Left lung (tissue), 14 donors: ENCODE measurements around the gene KXD1. TPM values are rescaled to one million over a fixed set of nuclear protein-coding genes. Genes with fewer than 3 reads are reported as not detected.

Experiments used
- ATAC-seq: fragments of 200-7000 bp; cut with Tn5 transposase; one replicate; pipeline ENCODE4 v1.9.1; 2020; ENCODE audit warnings: moderate library complexity
- DNase-seq, 4 donors: peaks; one replicate each; pipeline ENCODE4 v3.0.0-alpha.2; 2013 to 2020
- H3K27ac ChIP-seq, 2 donors: fragments of 200-600 bp; sonication (generic) in 1 of 2; one replicate each; pipeline versions ENCODE4 v1.5.0 to v1.8.0; 2020 to 2021
- H3K27me3 ChIP-seq, 2 donors: fragments of 200-600 bp; sonication (generic) in 1 of 2; one replicate each; pipeline versions ENCODE4 v1.5.0 to v1.8.0; 2020 to 2021
- H3K36me3 ChIP-seq, 2 donors: fragments of 200-600 bp; sonication (generic) in 1 of 2; one replicate each; pipeline versions ENCODE4 v1.5.0 to v1.8.0; 2020 to 2021
- H3K4me1 ChIP-seq, 2 donors: fragments of 200-600 bp; one replicate each; pipeline ENCODE4 v1.8.0; 2021
- H3K4me3 ChIP-seq, 2 donors: fragments of 200-600 bp; sonication (generic) in 1 of 2; one replicate each; pipeline versions ENCODE4 v1.5.0 to v1.8.0; 2020 to 2021; ENCODE audit warnings: mild to moderate bottlenecking in 1 of 2
- H3K9me3 ChIP-seq, 2 donors: fragments of 200-600 bp; sonication (generic) in 1 of 2; one replicate each; pipeline versions ENCODE4 v1.5.0 to v1.8.0; 2020 to 2021
- CTCF ChIP-seq, 2 donors: fragments of 200-600 bp; sonication (generic) in 1 of 2; IDR thresholded peaks; one replicate each; pipeline versions ENCODE4 v1.5.0 to v1.8.0; 2021; ENCODE audit warnings: antibody characterized with exemption in 2 of 2
- intact Hi-C, 2 donors: fragments of 100-400 bp; cut with DNase I; formaldehyde crosslinking; loops; one replicate each; pipeline versions ENCODE4 v1.11.2 to v1.14.2; 2022
- long read RNA-seq, 12 donors: library from polyadenylated mRNA in 2 of 12; unstranded in 2 of 12; transcript quantifications; one replicate each; pipeline ENCODE4 v2.0.0 and lab custom pipeline, GENCODE V29; 2019 to 2026
- polyA plus RNA-seq, 6 donors: library from polyadenylated mRNA; unstranded; fragments of 120-200 nt; gene quantifications; one replicate each; pipeline ENCODE4 v1.2.1, GENCODE V29; 2013; ENCODE audit not compliant: insufficient read length in 6 of 6
- total RNA-seq, 2 donors: library from RNA; stranded (reverse); fragmentation: NEBNext Ultra II Directional; extraction: Animal tissue kit (Norgen Biotek cat#: 25700); gene quantifications; one replicate each; pipeline ENCODE4 v1.2.1, GENCODE V29; 2021
- donor health status: DM: no; HTN: yes; CAD: no.
- donor health status: DM: no; HTN: no; CAD: no.

Gene KXD1
- total RNA-seq (10 to 100 TPM; 68.9 to 86.2 TPM), polyA plus RNA-seq (10 to 100 TPM; 65.6 to 79.7 (median 70.3) TPM)
- long read RNA-seq, donor 1, transcript KXD1-201 (5 exons, 1,426 nt) = major isoform, 35 of 79 reads
- long read RNA-seq, donor 1, transcript KXD1-205 (4 exons, 686 nt) = minor isoform, 5 of 79 reads
- long read RNA-seq, donor 1, partial matches to known transcripts = 37 of 79 reads
- long read RNA-seq, donor 1, other reads (novel, unspliced or antisense) = 0 of 79 reads
- long read RNA-seq, donor 2, transcript KXD1-205 (4 exons, 686 nt) = minor isoform, 6 of 435 reads
- long read RNA-seq, donor 2, transcript KXD1-201 (5 exons, 1,426 nt) = major isoform, 18 of 435 reads
- long read RNA-seq, donor 2, partial matches to known transcripts = 282 of 435 reads
- long read RNA-seq, donor 2, other reads (novel, unspliced or antisense) = 128 of 435 reads
- long read RNA-seq, donor 3, transcript KXD1-201 (5 exons, 1,426 nt) = major isoform, 16 of 163 reads
- long read RNA-seq, donor 3, transcript KXD1-205 (4 exons, 686 nt) = minor isoform, 5 of 163 reads
- long read RNA-seq, donor 3, partial matches to known transcripts = 140 of 163 reads
- long read RNA-seq, donor 3, other reads (novel, unspliced or antisense) = 0 of 163 reads
- long read RNA-seq, donor 4, transcript KXD1-201 (5 exons, 1,426 nt) = major isoform, 35 of 45 reads
- long read RNA-seq, donor 4, partial matches to known transcripts = 1 of 45 reads
- long read RNA-seq, donor 4, other reads (novel, unspliced or antisense) = 7 of 45 reads
- long read RNA-seq, donor 5, transcript KXD1-201 (5 exons, 1,426 nt) = major isoform, 20 of 283 reads
- long read RNA-seq, donor 5, partial matches to known transcripts = 164 of 283 reads
- long read RNA-seq, donor 5, other reads (novel, unspliced or antisense) = 95 of 283 reads
- long read RNA-seq, donor 6, transcript KXD1-201 (5 exons, 1,426 nt) = major isoform, 21 of 32 reads
- long read RNA-seq, donor 6, transcript KXD1-205 (4 exons, 686 nt) = minor isoform, 8 of 32 reads
- long read RNA-seq, donor 6, partial matches to known transcripts = 0 of 32 reads
- long read RNA-seq, donor 6, other reads (novel, unspliced or antisense) = 0 of 32 reads
- long read RNA-seq, donor 7, transcript KXD1-201 (5 exons, 1,426 nt) = major isoform, 9 of 27 reads
- long read RNA-seq, donor 7, partial matches to known transcripts = 14 of 27 reads
- long read RNA-seq, donor 7, other reads (novel, unspliced or antisense) = 0 of 27 reads
- long read RNA-seq, donor 8, transcript KXD1-201 (5 exons, 1,426 nt) = major isoform, 17 of 274 reads
- long read RNA-seq, donor 8, partial matches to known transcripts = 105 of 274 reads
- long read RNA-seq, donor 8, other reads (novel, unspliced or antisense) = 147 of 274 reads
- long read RNA-seq, donor 9, partial matches to known transcripts = 0 of 1 reads
- long read RNA-seq, donor 9, other reads (novel, unspliced or antisense) = 0 of 1 reads
- long read RNA-seq, donor 10, transcript KXD1-201 (5 exons, 1,426 nt) = major isoform, 102 of 127 reads
- long read RNA-seq, donor 10, transcript KXD1-205 (4 exons, 686 nt) = minor isoform, 8 of 127 reads
- long read RNA-seq, donor 10, partial matches to known transcripts = 1 of 127 reads
- long read RNA-seq, donor 10, other reads (novel, unspliced or antisense) = 10 of 127 reads
- long read RNA-seq, donor 11 = 0 reads
- long read RNA-seq, donor 12, transcript KXD1-201 (5 exons, 1,426 nt) = major isoform, 22 of 42 reads
- long read RNA-seq, donor 12, partial matches to known transcripts = 17 of 42 reads
- long read RNA-seq, donor 12, other reads (novel, unspliced or antisense) = 0 of 42 reads

- ATAC-seq (peak; percentile 99), DNase-seq (peak; percentile 92 to 98 (median 98))
- H3K9me3 ChIP-seq = no peaks in the 10 kb centered on the region
- intact Hi-C loops = no loop called here
- H3K27me3 ChIP-seq = no peaks in the 10 kb centered on the region
- peak within 1 kb of the TSS; percentile 84 to 97 for H3K4me3 ChIP-seq
- no peak for TF ChIP-seq CTCF (IDR thresholded peaks at IDR 0.05)
- H3K36me3 ChIP-seq = peaks cover 0 to 14% of the 10 kb centered on the region in 2 donors
- H3K4me1 ChIP-seq = peaks cover 5 to 25% of the 10 kb centered on the region in 2 donors
- peak within 1 kb of the TSS; percentile 82 to 94 for H3K27ac ChIP-seq
These were observed at the start of gene KXD1 for GRCh38 chr19:18557411-18558201. Gene KXD1 (plus strand): TSS chr19:18557870. CDS start chr19:18562057, 4,187 bp downstream.

- Histone ChIP-seq H3K36me3 (no peaks in the 10 kb centered on the region), H3K27me3 (no peaks in the 10 kb centered on the region), H3K9me3 (no peaks in the 10 kb centered on the region), H3K4me1 (peaks cover 34 to 96% of the 10 kb centered on the region in 2 donors), H3K4me3 (no peak overlapping the region), H3K27ac (peak overlapping the region in 1 of 2 donors; percentile 95)
- TF ChIP-seq CTCF (IDR thresholded peaks at IDR 0.05) = no peak
- ATAC-seq = no peak
- intact Hi-C loops = no loop called here
- DNase-seq = no peak
These were observed 49.1 kb upstream of the KXD1 start for GRCh38 chr19:18508585-18508984.

GRCh38 chr19:18510216-18510615 is 47.5 kb upstream of the KXD1 start:
- no peaks in the 10 kb centered on the region for H3K9me3 ChIP-seq
- TF ChIP-seq CTCF (IDR thresholded peaks at IDR 0.05) = no peak
- H3K4me1 ChIP-seq = peaks cover 31 to 96% of the 10 kb centered on the region in 2 donors
- no peaks in the 10 kb centered on the region for H3K27me3 ChIP-seq
- DNase-seq (no peak), ATAC-seq (no peak)
- H3K27ac ChIP-seq = no peak overlapping the region
- no peak overlapping the region for H3K4me3 ChIP-seq
- H3K36me3 ChIP-seq = no peaks in the 10 kb centered on the region
- intact Hi-C loops = no loop called here

GRCh38 chr19:18513868-18514267 is 43.8 kb upstream of the KXD1 start:
- DNase-seq (no peak), ATAC-seq (no peak)
- Histone ChIP-seq H3K36me3 (no peaks in the 10 kb centered on the region), H3K4me1 (peaks cover 19 to 95% of the 10 kb centered on the region in 2 donors), H3K27me3 (no peaks in the 10 kb centered on the region), H3K4me3 (no peak overlapping the region), H3K27ac (peak overlapping the region in 1 of 2 donors; percentile 96), H3K9me3 (no peaks in the 10 kb centered on the region)
- intact Hi-C loops = no loop called here
- TF ChIP-seq CTCF (IDR thresholded peaks at IDR 0.05) = no peak
